GM19324 (cell line): ENCODE measurements around the gene GPATCH4.

ENCODE experiments used
- ATAC-seq: cut with Tn5 transposase; IDR thresholded peaks from one replicate; pipeline ENCODE4 v1.9.1; 2021; ENCODE audit warnings: mild to moderate bottlenecking, moderate library complexity; ENCODE audit not compliant: unreplicated experiment, low FRiP score

Gene GPATCH4

GRCh38 chr1:156552518-156552917, 48.8 kb downstream of the GPATCH4 start:
- no peak for ATAC-seq

GRCh38 chr1:156551869-156552268, 49.4 kb downstream of the GPATCH4 start:
- no peak for ATAC-seq

GRCh38 chr1:156551066-156551643, 50.1 kb downstream of the GPATCH4 start:
- no peak for ATAC-seq

GRCh38 chr1:156550346-156550745, 50.9 kb downstream of the GPATCH4 start:
- ATAC-seq: no peak

GRCh38 chr1:156549831-156550230, 51.4 kb downstream of the GPATCH4 start:
- ATAC-seq: no peak

- no peak for ATAC-seq
Measured at GRCh38 chr1:156549390-156549789, 51.9 kb downstream of the GPATCH4 start.

- ATAC-seq: no peak
Measured at GRCh38 chr1:156547982-156548381, 53.3 kb downstream of the GPATCH4 start.

GRCh38 chr1:156547434-156547833, 53.8 kb downstream of the GPATCH4 start:
- no peak for ATAC-seq

- no peak for ATAC-seq
Measured at GRCh38 chr1:156546267-156546666, 55.0 kb downstream of the GPATCH4 start.

- ATAC-seq: no peak
Measured at GRCh38 chr1:156544592-156545102, 56.6 kb downstream of the GPATCH4 start.
